ENCODE data around the gene MAPK11.

MAPK11 gene

GRCh38 chr22:50318356-50318697 lies 48.1 kb upstream of the MAPK11 start:
- no peak overlapping the region for H3K9ac ChIP-seq (ENCODE audit: low read depth, low read length, poor library complexity, severe bottlenecking)

GRCh38 chr22:50317674-50318073 lies 47.5 kb upstream of the MAPK11 start:
- Histone ChIP-seq H3K79me2 (ENCODE audit: insufficient read depth, low read length) (peaks cover 5% of the 10 kb centered on the region; the same call in 1 of the 2 replicates), H2AFZ (ENCODE audit: low read length) (no peak overlapping the region), H3K9me3 (ENCODE audit: insufficient read depth, low read depth, low read length) (no peaks in the 10 kb centered on the region), H3F3A (ENCODE audit: low read depth) (no peaks in the 10 kb centered on the region), H3K9me2 (replicated peaks; ENCODE audit: low read depth, low read length) (no peaks in the 10 kb centered on the region), H3K4me2 (ENCODE audit: low read depth, low read length, poor library complexity, severe bottlenecking) (no peak overlapping the region), H3K27me3 (ENCODE audit: insufficient read depth, low read length, poor library complexity, severe bottlenecking) (no peaks in the 10 kb centered on the region), H4K20me1 (ENCODE audit: insufficient read depth, low read length, poor library complexity, severe bottlenecking) (no peaks in the 10 kb centered on the region), H3K4me3 (ENCODE audit: low read length, poor library complexity, severe bottlenecking) (no peak overlapping the region), H3K9ac (ENCODE audit: low read depth, low read length, poor library complexity, severe bottlenecking) (no peak overlapping the region), H3K4me1 (ENCODE audit: insufficient read depth, low read length, poor library complexity, severe bottlenecking) (peaks cover 27% of the 10 kb centered on the region), H3K36me3 (ENCODE audit: insufficient read depth, low read length) (no peaks in the 10 kb centered on the region)
- TF ChIP-seq CTCF (conservative IDR thresholded peaks at IDR 0.05; ENCODE audit: low read length), result no peak

More at GRCh38 chr22:50318356-50318697, 48.1 kb upstream of the MAPK11 start:
- H3K9me2 ChIP-seq (replicated peaks; ENCODE audit: low read depth, low read length), result no peaks in the 10 kb centered on the region
- no peak for TF ChIP-seq CTCF (conservative IDR thresholded peaks at IDR 0.05; ENCODE audit: low read length)
- TF ChIP-seq EZH2phosphoT487 (IDR thresholded peaks at IDR 0.05; ENCODE audit: borderline replicate concordance), result no peak
- no peaks in the 10 kb centered on the region for H4K20me1 ChIP-seq (ENCODE audit: insufficient read depth, low read length, poor library complexity, severe bottlenecking)
- H3K4me2 ChIP-seq (ENCODE audit: low read depth, low read length, poor library complexity, severe bottlenecking), result no peak overlapping the region
- peaks cover 21% of the 10 kb centered on the region for H3K4me1 ChIP-seq (ENCODE audit: insufficient read depth, low read length, poor library complexity, severe bottlenecking)
- H3K9me3 ChIP-seq (ENCODE audit: insufficient read depth, low read depth, low read length), result no peaks in the 10 kb centered on the region
- no peak overlapping the region for H2AFZ ChIP-seq (ENCODE audit: low read length)
- no peaks in the 10 kb centered on the region for H3K27me3 ChIP-seq (ENCODE audit: insufficient read depth, low read length, poor library complexity, severe bottlenecking)
- H3F3A ChIP-seq (ENCODE audit: low read depth), result no peaks in the 10 kb centered on the region
- H3K79me2 ChIP-seq (ENCODE audit: insufficient read depth, low read length), result no peaks in the 10 kb centered on the region; the same call in 1 of the 2 replicates
- H3K36me3 ChIP-seq (ENCODE audit: insufficient read depth, low read length), result no peaks in the 10 kb centered on the region
- no peak overlapping the region for H3K4me3 ChIP-seq (ENCODE audit: low read length, poor library complexity, severe bottlenecking)

- TF ChIP-seq CTCF (conservative IDR thresholded peaks at IDR 0.05; ENCODE audit: low read length), result no peak
- no peak for TF ChIP-seq EZH2phosphoT487 (IDR thresholded peaks at IDR 0.05; ENCODE audit: borderline replicate concordance)
- Histone ChIP-seq H3K4me1 (ENCODE audit: insufficient read depth, low read length, poor library complexity, severe bottlenecking) (peaks cover 27% of the 10 kb centered on the region), H3K9ac (ENCODE audit: low read depth, low read length, poor library complexity, severe bottlenecking) (no peak overlapping the region)
Measured at GRCh38 chr22:50317178-50317577, 47.0 kb upstream of the MAPK11 start.

More at GRCh38 chr22:50317178-50317577, 47.0 kb upstream of the MAPK11 start:
- no peak overlapping the region for H2AFZ ChIP-seq (ENCODE audit: low read length)
- H3K9me2 ChIP-seq (replicated peaks; ENCODE audit: low read depth, low read length), result no peaks in the 10 kb centered on the region
- no peaks in the 10 kb centered on the region for H3K36me3 ChIP-seq (ENCODE audit: insufficient read depth, low read length)
- H3K79me2 ChIP-seq (ENCODE audit: insufficient read depth, low read length), result peaks cover 5% of the 10 kb centered on the region; the same call in 1 of the 2 replicates
- no peak overlapping the region for H3K4me3 ChIP-seq (ENCODE audit: low read length, poor library complexity, severe bottlenecking)
- no peaks in the 10 kb centered on the region for H3F3A ChIP-seq (ENCODE audit: low read depth)
- no peak overlapping the region for H3K4me2 ChIP-seq (ENCODE audit: low read depth, low read length, poor library complexity, severe bottlenecking)
- H4K20me1 ChIP-seq (ENCODE audit: insufficient read depth, low read length, poor library complexity, severe bottlenecking), result no peaks in the 10 kb centered on the region
- H3K9me3 ChIP-seq (ENCODE audit: insufficient read depth, low read depth, low read length), result no peaks in the 10 kb centered on the region
- no peaks in the 10 kb centered on the region for H3K27me3 ChIP-seq (ENCODE audit: insufficient read depth, low read length, poor library complexity, severe bottlenecking)
